HG03108 (cell line): ENCODE results near the gene S100P.
"Not testable (repeated sequence)": the region's sequence is repeated elsewhere in the genome, so short reads cannot be mapped to it uniquely, and the experiment has no call there.

ENCODE experiments used
- ATAC-seq: cut with Tn5 transposase; IDR thresholded peaks from one replicate; pipeline ENCODE4 v1.9.1; 2021; ENCODE audit warnings: moderate library complexity; ENCODE audit not compliant: unreplicated experiment

S100P gene

GRCh38 chr4:6720202-6720699 lies 26.6 kb downstream of the S100P start:
- ATAC-seq, result no peak

- ATAC-seq, result no peak
Measured at GRCh38 chr4:6721121-6721520, 27.4 kb downstream of the S100P start.

GRCh38 chr4:6722891-6723290 lies 29.2 kb downstream of the S100P start:
- no peak for ATAC-seq

DNA sequence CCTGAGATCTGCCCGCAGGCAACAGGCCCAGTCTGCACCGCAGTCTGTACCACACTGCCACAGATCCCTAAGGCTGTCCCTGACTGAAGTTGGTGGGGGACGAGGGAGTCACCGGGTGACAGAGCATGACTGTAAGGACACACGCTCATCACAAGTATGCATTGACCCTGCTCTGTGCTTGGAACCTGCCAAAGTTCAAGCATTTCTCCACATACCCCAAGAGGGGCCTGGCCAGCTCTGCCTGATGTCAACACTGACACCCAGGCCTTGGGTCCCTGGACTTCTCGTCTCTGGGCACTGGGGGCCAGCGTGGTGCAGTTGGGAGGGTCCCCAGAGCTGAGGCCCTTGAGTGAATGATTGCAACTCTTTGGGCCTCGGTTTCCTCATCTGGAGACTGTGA lies 30.2 kb downstream of the S100P start:
- ATAC-seq, result no peak

DNA sequence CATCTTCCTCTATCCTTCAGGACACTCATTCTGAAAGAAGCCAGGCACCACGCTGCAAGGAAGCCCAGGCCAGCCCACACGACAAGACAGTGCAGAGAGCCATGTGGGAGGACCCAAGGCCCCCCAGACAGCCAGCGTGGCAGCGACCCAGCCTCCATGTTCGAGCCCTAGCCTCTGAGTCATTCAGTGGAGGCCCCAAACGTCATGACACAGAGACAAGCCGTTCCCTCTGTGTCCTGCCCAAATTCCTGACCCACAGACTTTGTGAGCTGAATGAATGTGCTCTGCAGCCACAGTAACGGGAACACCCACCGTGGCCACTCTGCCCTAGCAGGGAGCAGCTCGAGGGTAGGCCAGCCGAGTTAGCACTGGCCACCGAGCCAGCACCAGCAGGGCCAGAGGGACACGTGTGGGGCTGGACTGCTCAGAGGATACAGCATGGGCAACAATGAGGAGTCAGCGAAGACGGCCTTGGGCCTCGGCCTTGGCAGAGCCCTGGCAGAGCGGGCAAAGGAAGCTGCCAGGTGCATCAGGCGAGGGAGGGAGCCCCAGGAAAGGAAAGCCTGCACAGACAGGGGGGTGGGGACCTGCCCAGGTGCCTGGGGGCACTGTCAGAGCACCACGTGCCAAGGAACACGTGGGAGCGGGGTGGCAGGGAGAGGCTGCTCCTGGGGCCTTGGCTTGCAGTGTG lies 30.9 kb downstream of the S100P start:
- ATAC-seq, result no peak

GRCh38 chr4:6725427-6725961 lies 31.8 kb downstream of the S100P start:
- not testable (repeated sequence) for ATAC-seq

DNA sequence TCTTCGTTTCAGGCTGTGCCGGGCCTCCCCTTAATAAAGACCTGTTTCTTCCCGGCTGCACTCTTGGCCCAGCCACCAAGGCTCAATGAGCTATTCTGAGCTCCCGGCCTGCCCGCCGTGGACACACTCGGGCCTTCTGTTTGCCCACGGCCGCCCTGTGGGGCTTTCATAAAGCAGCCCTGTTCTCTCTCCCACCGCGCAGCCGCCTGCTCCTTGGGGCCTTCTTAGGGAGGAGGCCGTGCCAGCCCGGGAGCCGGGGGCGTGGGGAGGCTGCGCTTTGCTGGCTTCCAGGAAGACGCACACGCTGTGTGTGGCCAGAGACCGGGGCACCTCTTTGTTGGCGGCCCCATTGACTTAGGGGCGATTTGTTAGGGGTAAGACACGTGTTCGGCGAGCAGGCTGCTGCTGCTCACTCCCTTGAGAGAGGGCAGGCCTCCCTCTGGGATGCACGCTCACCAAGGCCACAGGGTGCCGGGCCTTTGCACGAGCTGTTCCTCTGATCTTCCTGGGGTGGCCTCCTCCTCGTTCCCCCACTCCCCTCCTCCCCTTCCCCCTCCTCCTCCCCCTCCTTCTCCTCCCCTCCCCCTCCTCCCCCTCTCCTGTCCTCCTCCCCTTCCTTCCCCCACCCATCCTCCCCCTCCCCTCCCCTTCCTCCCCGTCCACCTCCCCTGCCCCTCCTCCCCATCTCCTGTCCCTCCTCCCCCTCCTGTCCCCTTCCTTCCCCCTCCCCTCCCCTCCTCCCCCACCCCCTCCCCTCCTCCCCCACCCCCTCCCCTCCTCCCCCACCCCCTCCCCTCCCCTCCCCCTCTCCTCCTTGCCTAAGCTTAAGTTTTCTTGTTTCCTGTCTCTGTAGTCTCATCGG lies 33.6 kb downstream of the S100P start:
- no peak for ATAC-seq

- ATAC-seq, result no peak
Measured at GRCh38 chr4:6727943-6728250, 34.2 kb downstream of the S100P start.

- ATAC-seq, result no peak
Measured at GRCh38 chr4:6728320-6729029, 34.8 kb downstream of the S100P start.

DNA sequence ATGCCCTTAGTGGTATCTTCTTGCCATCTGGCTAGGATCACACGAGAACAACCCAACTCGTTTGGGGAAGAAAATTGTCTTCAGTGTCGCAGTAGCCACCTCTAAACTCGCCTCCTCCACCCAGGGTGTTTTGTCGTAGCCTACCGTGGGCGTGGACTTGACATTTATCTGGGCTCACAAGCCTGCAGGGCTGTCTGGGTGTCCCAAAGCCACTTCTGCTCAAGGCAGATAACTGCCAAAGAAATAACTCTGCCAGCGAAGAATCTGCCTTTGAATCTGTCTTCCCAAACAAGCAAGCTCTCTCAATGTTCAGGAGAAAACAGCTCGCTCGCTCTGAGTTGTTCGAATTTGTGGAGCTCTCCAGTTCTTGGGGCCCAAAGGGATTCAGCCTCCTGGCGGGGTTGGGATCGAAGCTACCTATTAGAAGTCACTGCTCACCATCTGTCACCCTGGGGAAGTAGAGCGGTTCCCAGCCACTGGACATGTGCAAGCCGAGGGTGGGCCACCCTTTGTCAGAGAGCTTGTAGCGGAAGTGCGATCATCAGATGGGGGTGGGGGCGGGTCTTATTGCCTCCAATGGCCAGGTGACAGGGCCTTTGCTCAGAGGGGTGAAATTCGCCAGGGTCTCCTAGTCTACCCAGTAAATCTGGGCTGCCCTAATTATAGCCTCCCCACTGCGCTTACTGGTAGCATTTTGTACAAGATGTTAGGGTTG lies 37.1 kb downstream of the S100P start:
- no peak for ATAC-seq

GRCh38 chr4:6731318-6731675 lies 37.6 kb downstream of the S100P start:
- no peak for ATAC-seq

DNA sequence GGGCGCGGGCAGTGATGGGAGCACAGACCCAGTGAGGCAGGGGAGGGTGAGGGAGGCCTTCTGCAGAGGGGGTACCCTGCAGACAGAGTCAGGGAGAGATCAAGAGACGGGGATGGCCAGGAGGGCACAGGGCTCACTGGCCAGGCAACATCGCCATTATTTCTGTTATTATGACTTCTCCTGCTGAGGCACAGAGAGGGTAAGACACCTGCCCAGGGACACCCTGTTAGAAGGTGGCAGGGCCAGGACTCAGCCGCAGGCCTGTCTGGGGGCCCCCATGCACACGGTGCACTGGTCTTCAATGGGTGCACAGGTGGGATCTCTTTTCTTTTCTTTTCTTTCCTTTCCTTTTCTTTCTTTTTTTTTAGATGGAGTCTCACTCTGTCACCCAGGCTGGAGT lies 38.1 kb downstream of the S100P start:
- no peak for ATAC-seq

GRCh38 chr4:6732441-6733357 lies 39.0 kb downstream of the S100P start:
- ATAC-seq, result no peak

DNA sequence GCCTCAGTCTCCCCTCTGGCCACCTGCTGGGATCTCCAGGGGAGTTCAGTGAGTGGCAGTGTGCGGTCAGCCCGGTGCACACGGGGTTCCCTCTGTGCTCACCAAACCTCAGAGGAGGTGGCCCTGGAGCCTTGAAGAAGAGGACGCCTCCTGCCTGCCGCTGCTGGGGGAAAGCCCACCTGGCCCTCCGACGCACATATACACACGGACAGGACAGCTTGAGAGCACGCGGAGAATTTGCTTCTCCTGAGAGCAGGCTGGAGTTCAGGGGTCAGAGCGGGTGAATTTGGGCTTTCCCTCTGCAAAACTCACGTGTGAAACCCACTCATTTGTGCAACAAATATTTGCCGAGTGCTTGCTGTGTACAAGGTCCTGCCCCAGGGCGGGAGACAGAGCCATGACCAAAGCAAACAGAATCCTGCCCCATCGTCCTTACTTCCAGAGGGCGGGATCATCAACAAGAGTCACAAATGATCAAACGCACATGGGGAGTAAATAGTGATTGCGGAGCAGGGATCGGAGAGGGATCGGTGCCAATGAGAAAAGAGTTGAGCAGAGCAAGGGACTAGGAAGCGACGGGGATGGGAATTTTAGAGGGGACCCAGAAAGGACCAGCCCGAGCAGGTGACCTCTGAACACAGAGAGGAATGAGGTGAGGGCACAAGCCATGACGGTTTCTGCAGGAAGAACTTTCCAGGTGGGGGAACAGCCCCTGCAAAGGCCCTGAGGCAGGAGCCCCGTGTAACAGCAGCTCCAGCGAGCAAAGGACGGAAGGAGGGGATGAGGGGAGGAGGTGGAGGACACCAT lies 39.9 kb downstream of the S100P start:
- no peak for ATAC-seq

DNA sequence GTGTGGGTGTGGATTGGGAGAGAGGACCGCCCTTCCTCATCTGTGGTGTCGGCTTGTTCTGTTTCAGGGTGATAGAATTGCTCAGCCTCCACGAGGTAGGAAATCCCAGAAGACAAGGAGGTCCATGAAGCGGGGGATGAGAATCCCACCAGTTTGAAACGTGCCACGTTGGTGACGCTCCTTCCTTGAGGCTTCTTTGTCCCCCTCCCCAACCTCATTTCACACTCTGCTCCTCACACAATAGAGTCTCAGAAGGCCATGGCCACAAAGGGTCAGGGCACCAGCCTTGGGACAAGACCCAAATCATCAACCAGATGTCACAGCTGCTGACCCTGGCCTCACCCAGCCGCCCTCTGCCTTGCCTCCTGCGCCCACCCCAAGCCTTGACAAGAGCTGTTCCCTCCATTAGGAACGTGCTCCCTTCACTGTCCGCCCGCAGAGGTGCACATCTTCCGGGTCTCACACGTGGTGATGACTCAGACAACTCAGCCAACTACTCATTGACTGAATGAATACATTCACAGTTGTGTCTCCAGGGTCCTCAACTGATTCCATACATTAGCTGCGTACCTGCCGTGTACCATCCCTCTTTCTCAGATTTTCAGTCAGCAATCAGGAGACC lies 40.6 kb downstream of the S100P start:
- ATAC-seq, result no peak

DNA sequence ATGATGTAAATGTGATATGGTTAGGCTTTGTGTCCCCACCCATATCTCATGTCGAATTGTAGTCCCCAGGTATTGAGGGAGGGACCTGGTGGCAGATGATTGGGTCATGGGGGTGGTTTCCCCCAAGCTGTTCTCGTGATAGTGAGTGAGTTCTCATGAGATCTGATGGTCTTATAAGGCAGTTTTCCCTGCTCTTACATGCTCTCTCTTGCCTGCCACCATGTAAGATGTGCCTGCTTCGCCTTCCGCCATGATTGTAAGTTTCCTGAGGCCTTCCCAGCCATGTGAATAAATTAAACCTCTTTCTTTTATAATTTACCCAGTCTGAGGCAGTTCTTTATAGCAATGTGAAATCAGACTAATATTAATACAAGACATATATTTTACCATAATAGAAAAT lies 46.2 kb downstream of the S100P start:
- no peak for ATAC-seq

DNA sequence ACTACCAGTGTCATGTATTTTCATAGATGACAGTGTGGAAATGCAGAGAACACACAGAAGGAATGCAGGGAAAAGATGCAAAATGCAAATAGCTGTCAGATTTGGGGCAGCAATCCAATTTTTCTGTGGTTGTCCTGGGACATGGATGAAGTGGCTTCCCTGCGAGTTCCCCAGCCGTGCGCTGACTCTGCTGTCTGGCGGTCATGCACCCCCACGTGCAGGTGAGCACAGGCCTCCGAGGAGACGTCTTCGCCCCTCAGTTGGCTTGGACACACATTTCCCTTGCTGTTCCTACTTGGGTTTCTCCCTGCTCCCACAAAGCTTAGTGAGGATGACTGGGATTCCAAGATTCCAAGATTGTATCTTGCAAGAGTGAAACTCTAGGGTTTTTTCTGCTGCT lies 46.7 kb downstream of the S100P start:
- no peak for ATAC-seq

DNA sequence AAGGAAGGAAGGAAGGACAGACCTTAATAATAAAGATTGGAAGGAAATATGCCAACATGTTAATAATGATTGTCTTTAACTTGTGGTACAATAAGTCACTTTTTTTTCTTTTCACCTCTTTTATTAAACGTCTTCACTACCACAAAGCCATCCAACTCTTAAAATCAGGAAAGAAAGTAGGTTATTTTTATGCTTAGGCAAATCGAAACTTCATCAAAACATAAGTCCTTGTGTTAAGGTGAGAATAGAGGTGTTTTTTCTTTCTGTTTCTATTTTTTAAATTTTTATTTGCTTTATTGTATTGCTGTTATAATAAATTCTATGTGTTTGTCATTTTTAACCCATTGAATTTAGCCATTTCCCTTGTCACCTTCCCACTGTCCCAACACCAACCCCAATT lies 48.8 kb downstream of the S100P start:
- no peak for ATAC-seq

DNA sequence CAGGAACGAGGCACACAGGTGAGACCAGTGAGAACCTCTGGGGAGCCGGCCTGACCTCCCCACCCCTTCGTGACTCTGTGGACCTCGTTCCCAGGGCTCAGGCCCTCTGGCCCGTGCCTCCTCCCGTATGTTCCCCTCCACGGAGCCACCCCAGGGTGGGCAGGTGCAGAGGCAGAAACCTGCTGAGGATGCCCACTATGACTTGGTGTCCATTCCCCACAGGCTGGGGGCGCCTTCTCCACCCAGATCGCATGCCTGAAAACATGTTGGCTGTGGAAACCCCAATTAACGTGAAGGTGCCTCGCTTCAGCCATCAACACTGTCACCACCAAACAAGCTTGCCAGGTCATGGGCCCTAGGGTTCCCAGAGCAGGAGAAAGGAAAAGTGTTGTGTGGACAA lies 49.3 kb downstream of the S100P start:
- no peak for ATAC-seq
